NCI-H748 (cell line): ENCODE data around the gene UCK1.
"Not testable (repeated sequence)": the region's sequence is repeated elsewhere in the genome, so short reads cannot be mapped to it uniquely, and the experiment has no call there.

ENCODE experiments used
- DNase-seq: peaks from one replicate; lab custom pipeline; 2025; ENCODE audit not compliant: unreplicated experiment; lab: John Stamatoyannopoulos, UW

UCK1 gene

GRCh38 chr9:131523451-131524435 is 7.3 kb downstream of the UCK1 start:
- no peak for DNase-seq

GRCh38 chr9:131523086-131523388 is 8.0 kb downstream of the UCK1 start:
- no peak for DNase-seq

GRCh38 chr9:131522257-131523085 is 8.6 kb downstream of the UCK1 start:
- no peak for DNase-seq

GRCh38 chr9:131521822-131522221 is 9.2 kb downstream of the UCK1 start:
- DNase-seq = no peak

GRCh38 chr9:131521203-131521602 is 9.9 kb downstream of the UCK1 start:
- no peak for DNase-seq

- DNase-seq = no peak
Measured at GRCh38 chr9:131520503-131520902, 10.6 kb downstream of the UCK1 start.

- DNase-seq = no peak
Measured at GRCh38 chr9:131518553-131518952, 12.5 kb downstream of the UCK1 start.

GRCh38 chr9:131517761-131518190 is 13.3 kb downstream of the UCK1 start:
- DNase-seq = no peak

GRCh38 chr9:131516930-131517329 is 14.1 kb downstream of the UCK1 start:
- no peak for DNase-seq

- no peak for DNase-seq
Measured at GRCh38 chr9:131516100-131516499, 15.0 kb downstream of the UCK1 start.

- not testable (repeated sequence) for DNase-seq
Measured at GRCh38 chr9:131515559-131516031, 15.5 kb downstream of the UCK1 start.

GRCh38 chr9:131513177-131513576 is 17.9 kb downstream of the UCK1 start:
- no peak for DNase-seq

GRCh38 chr9:131511880-131512279 is 19.2 kb downstream of the UCK1 start:
- no peak for DNase-seq

- DNase-seq = no peak
Measured at GRCh38 chr9:131511416-131511815, 19.6 kb downstream of the UCK1 start.

- no peak for DNase-seq
Measured at GRCh38 chr9:131505012-131505411, 26.1 kb downstream of the UCK1 start.

- no peak for DNase-seq
Measured at GRCh38 chr9:131503626-131504465, 27.2 kb downstream of the UCK1 start.

GRCh38 chr9:131502781-131503625 is 28.1 kb downstream of the UCK1 start, which contains the start of gene POMT1:
TSS of gene POMT1 (plus strand) at chr9:131502918. CDS start at chr9:131504219, 1,301 bp downstream.
- DNase-seq = peak; percentile 92

GRCh38 chr9:131500939-131501541 is 30.0 kb downstream of the UCK1 start:
- no peak for DNase-seq

GRCh38 chr9:131500377-131500776 is 30.7 kb downstream of the UCK1 start:
- DNase-seq = no peak
